Naive B cell (primary cell): ENCODE results near the gene KLHDC9. TPM values are rescaled to one million over a fixed set of nuclear protein-coding genes. Genes with fewer than 3 reads are reported as not detected.

Experiments used
- ATAC-seq, 2 donors: fragments of 150-1000 bp; cut with Tn5 transposase; 2 replicates each; pipeline ENCODE4 v1.10.0; 2021; ENCODE audit warnings: low read depth in 2 of 2, mild to moderate bottlenecking in 2 of 2, moderate library complexity in 2 of 2
- DNase-seq: peaks from one replicate; pipeline ENCODE4 v3.0.0; 2022
- H3K27ac Mint-ChIP-seq, 6 donors: one replicate each; pipeline ENCODE4 v1.8.0; 2020 to 2022; ENCODE audit warnings: mild to moderate bottlenecking in 6 of 6, mixed read lengths in 6 of 6, moderate library complexity in 5 of 6, inconsistent platforms in 2 of 6
- H3K27me3 Mint-ChIP-seq, 3 donors: one replicate each; pipeline ENCODE4 v1.8.0; 2021 to 2022; ENCODE audit warnings: mixed read lengths in 3 of 3, mild to moderate bottlenecking in 1 of 3
- H3K36me3 Mint-ChIP-seq, 2 donors: one replicate each; pipeline ENCODE4 v1.8.0; 2020 to 2022; ENCODE audit warnings: mixed read lengths in 2 of 2, inconsistent platforms in 1 of 2, mild to moderate bottlenecking in 1 of 2
- H3K4me1 Mint-ChIP-seq, 3 donors: one replicate each; pipeline ENCODE4 v1.8.0; 2020 to 2022; ENCODE audit warnings: mixed read lengths in 3 of 3, inconsistent platforms in 1 of 3, mild to moderate bottlenecking in 1 of 3, moderate library complexity in 1 of 3
- H3K4me3 Mint-ChIP-seq, 8 donors: one replicate each; pipeline ENCODE4 v1.8.0; 2020 to 2022; ENCODE audit warnings: mild to moderate bottlenecking in 8 of 8, mixed read lengths in 8 of 8, moderate library complexity in 8 of 8, inconsistent platforms in 2 of 8
- H3K9me3 Mint-ChIP-seq, 7 donors: one replicate each; pipeline ENCODE4 v1.8.0; 2020 to 2022; ENCODE audit warnings: mixed read lengths in 7 of 7, mild to moderate bottlenecking in 5 of 7, inconsistent platforms in 2 of 7, moderate library complexity in 1 of 7
- polyA plus RNA-seq, 6 donors: library from polyadenylated mRNA; unstranded; fragments of 300-500 nt; fragmentation: Illumina TruSeq; gene quantifications; one replicate each; pipeline ENCODE4 v1.2.3, GENCODE V29; 2021; ENCODE audit warnings: low read depth in 6 of 6

The KLHDC9 gene
- polyA plus RNA-seq, 6 donors from 2014 or later = 1.3 to 4.4 (median 2.3) TPM; not detected in 1

DNA sequence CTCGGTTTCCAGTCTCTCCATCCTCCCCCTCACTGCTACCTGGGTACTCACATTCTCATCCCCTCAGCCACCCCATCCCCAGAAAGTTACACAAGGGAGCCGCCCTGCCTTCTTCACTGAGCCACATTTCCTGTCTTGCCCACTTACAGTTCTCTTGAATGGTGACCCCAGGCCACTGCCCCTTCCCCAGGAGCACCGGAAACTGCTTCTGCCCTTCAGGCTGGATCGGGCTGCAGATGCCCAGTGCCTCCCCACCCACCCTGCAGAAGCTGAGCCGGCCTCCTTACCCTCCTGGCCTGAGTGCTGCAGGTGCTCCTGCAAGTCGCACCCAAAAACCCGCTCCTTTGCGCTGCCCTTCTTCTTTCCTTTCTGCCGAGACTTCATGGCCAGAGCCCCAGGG, 28.9 kb upstream of the KLHDC9 start:
- DNase-seq (no peak), ATAC-seq (no peak)
- peak overlapping the region; percentile 93 to 99 (median 98) for H3K27ac Mint-ChIP-seq
- peaks cover 54 to 63% (median 62%) of the 10 kb centered on the region in 3 donors for H3K4me1 Mint-ChIP-seq
- peaks cover 0 to 14% of the 10 kb centered on the region in 2 donors for H3K36me3 Mint-ChIP-seq
- H3K4me3 Mint-ChIP-seq = peak overlapping the region; percentile 90 to 100 (median 99)
- no peaks in the 10 kb centered on the region for H3K9me3 Mint-ChIP-seq
- H3K27me3 Mint-ChIP-seq = no peaks in the 10 kb centered on the region

- Mint-ChIP-seq H3K27ac (peak within 1 kb of the TSS; percentile 93 to 99 (median 98)), H3K9me3 (no peaks in the 10 kb centered on the region), H3K36me3 (peaks cover 0 to 13% of the 10 kb centered on the region in 2 donors), H3K27me3 (no peaks in the 10 kb centered on the region), H3K4me1 (peaks cover 48 to 57% (median 56%) of the 10 kb centered on the region in 3 donors), H3K4me3 (peak within 1 kb of the TSS; percentile 90 to 100 (median 99))
- peak; percentile 78 to 82 for ATAC-seq
- peak; percentile 91 for DNase-seq
These were observed 28.4 kb upstream of the KLHDC9 start, which contains the start of gene ARHGAP30 for GRCh38 chr1:161069731-161070270. ARHGAP30 (minus strand) TSS chr1:161069891; CDS start chr1:161069624, 267 bp downstream.

DNA sequence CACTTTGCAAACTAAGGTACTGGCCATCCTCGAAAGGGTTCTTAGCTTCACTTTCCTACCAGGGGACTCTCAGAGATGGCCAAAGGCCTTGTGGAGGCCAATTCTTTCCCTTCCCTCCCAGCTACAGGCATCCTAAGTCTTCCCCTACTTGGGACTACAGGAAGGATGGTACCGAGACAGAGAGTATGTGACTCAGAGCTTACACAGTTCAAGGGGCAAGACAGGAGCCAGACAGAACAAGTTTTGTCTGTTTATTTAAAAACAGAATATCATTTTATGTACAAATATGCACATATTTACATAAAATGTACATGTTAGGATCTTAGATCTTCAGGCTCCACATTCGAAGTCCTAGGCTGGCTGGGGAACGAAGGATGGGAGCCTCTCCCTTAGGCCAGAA, 27.4 kb upstream of the KLHDC9 start:
- Mint-ChIP-seq H3K36me3 (peaks cover 0 to 13% of the 10 kb centered on the region in 2 donors), H3K9me3 (no peaks in the 10 kb centered on the region), H3K4me1 (peaks cover 48 to 54% (median 50%) of the 10 kb centered on the region in 3 donors), H3K4me3 (peak overlapping the region in 3 of 8 donors; percentile 56 to 99 (median 58)), H3K27me3 (no peaks in the 10 kb centered on the region), H3K27ac (peak overlapping the region; percentile 86 to 99 (median 98))
- DNase-seq (no peak), ATAC-seq (no peak)

DNA sequence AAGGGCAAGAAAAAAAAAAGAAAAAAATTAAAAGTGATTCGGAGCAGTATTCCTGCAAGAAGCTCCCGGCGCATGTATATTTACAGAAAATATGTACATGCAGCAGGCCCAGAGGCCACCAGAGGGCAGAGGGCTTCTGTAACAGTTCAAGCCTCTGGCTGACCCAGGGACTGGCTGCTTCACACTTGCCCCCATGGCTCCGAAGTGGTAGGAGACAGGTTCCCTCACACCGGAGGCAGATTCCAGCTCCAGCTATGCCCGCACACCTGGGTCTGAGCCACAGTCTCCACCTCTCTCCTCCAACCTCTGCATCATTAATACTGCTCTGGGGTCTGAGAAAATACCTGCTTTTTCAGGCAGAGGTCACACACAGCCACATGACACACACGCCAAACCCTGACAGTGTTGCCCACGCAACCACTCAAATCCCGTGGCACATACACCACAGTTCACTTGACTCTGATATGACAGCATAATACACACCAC, 26.2 kb upstream of the KLHDC9 start:
- Mint-ChIP-seq H3K27ac (peak overlapping the region; percentile 4 to 93 (median 55)), H3K9me3 (no peaks in the 10 kb centered on the region), H3K36me3 (peaks cover 0 to 9% of the 10 kb centered on the region in 2 donors), H3K4me1 (peaks cover 40 to 48% (median 40%) of the 10 kb centered on the region in 3 donors), H3K27me3 (no peaks in the 10 kb centered on the region), H3K4me3 (peak overlapping the region in 1 of 8 donors; percentile 58)
- peak; percentile 53 for DNase-seq
- ATAC-seq = no peak

DNA sequence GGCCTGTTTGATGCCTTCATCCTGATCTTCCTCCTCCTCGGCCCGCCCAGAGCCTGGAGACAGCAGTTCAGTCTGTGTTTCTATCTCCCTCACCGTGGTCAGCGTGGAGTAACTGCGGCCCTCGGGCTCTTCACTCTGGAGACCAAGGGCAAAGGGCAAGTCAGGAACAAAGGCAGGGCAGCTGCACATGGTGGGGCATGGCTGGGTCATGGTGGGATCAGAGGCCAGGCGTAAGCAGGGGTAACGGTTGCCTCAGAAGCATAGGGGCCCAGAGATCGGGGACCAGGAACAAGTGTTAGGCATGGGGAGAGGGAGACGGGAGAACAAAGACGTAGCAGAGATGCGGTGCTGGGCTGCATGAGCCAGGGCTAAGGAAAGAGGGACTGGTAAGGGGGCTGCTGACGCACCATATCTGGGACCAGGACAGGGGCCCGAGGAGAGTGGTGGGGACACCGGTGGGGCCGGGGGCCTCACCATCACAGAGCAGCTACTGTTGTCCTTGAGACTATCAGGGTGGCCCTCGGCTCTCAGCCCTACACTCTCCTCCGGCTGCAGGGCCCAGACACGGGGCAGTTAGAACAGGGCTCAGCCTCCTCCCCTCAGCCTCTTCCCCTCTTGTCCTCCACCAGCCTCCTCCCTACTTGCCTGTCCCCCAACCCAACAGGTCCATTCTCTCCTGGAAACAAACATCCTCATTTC, 25.3 kb upstream of the KLHDC9 start:
- Mint-ChIP-seq H3K36me3 (no peaks in the 10 kb centered on the region), H3K4me3 (peak overlapping the region in 1 of 8 donors; percentile 61), H3K4me1 (peaks cover 30 to 38% (median 30%) of the 10 kb centered on the region in 3 donors), H3K27ac (peak overlapping the region in 2 of 6 donors; percentile 67 to 88), H3K27me3 (no peaks in the 10 kb centered on the region), H3K9me3 (no peaks in the 10 kb centered on the region)
- DNase-seq = no peak
- ATAC-seq = no peak

DNA sequence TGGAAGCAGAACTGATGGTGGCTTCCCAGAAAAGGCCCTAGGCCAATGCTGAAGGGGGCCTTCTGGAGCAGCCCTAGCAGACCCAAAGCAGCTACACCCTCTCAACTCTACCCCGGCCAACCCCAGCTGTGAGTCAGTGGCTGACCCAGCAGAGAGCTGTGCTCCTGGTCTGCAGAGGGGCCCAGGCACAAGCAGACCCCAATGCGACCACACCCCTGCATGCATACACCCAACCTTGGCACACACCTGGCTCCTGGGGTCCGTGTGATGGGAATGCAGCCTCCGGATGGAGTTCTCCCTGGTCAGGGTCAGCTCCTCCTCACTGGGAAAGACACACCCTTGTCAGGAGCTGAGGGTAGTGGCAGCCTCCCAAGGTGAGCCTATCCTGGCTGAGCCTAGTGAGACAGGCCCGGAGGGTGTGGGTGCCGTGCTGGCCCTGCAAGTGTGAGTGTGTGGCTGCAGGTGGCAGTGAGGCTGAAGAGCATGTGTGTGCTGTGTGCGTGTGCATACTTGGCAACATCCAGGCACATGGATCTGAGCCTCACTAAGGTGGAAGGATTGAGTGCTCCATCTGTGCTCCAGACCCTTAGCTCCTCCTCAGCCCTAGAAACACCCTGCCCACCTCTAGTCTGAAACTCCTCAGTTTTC, 24.6 kb upstream of the KLHDC9 start:
- Mint-ChIP-seq H3K27me3 (no peaks in the 10 kb centered on the region), H3K4me1 (peaks cover 23 to 31% (median 24%) of the 10 kb centered on the region in 3 donors), H3K9me3 (no peaks in the 10 kb centered on the region), H3K4me3 (peak overlapping the region in 1 of 8 donors; percentile 61), H3K27ac (peak overlapping the region in 2 of 6 donors; percentile 67 to 88), H3K36me3 (no peaks in the 10 kb centered on the region)
- no peak for ATAC-seq
- DNase-seq = no peak

GRCh38 chr1:161074676-161075368, 23.3 kb upstream of the KLHDC9 start:
- ATAC-seq (no peak), DNase-seq (no peak)
- peaks cover 15 to 19% (median 17%) of the 10 kb centered on the region in 3 donors for H3K4me1 Mint-ChIP-seq
- H3K27ac Mint-ChIP-seq = peak overlapping the region in 1 of 6 donors; percentile 39
- no peaks in the 10 kb centered on the region for H3K27me3 Mint-ChIP-seq
- H3K4me3 Mint-ChIP-seq = no peak overlapping the region
- no peaks in the 10 kb centered on the region for H3K9me3 Mint-ChIP-seq
- H3K36me3 Mint-ChIP-seq = no peaks in the 10 kb centered on the region

- Mint-ChIP-seq H3K27me3 (no peaks in the 10 kb centered on the region), H3K9me3 (no peaks in the 10 kb centered on the region), H3K27ac (no peak overlapping the region), H3K4me1 (peaks cover 7 to 9% (median 7%) of the 10 kb centered on the region in 3 donors), H3K4me3 (no peak overlapping the region), H3K36me3 (no peaks in the 10 kb centered on the region)
- ATAC-seq = no peak
- DNase-seq = no peak
These were observed 21.8 kb upstream of the KLHDC9 start for GRCh38 chr1:161076410-161076809.

DNA sequence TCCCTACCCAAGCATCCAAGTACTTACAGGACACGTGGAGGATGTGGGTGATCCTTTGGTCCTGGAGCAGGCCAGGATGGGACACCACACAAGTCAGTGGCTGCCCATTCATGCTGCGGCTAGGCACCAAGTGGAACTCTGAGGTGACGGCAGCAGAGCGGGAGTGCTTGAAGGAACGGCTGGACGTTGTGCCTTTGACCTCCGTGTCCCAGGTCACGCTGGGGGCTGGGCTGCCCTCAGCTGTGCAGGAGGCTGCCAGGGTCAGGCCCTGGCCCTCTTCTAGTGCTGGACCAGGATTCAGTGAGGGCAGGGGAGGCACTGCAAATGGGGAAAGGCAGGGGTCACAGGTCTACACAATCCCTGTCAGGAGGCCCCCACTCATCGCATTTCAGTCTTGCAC, 20.7 kb upstream of the KLHDC9 start:
- Mint-ChIP-seq H3K4me1 (peaks cover 0 to under 1% (median 0%) of the 10 kb centered on the region in 3 donors), H3K27ac (no peak overlapping the region), H3K9me3 (no peaks in the 10 kb centered on the region), H3K27me3 (no peaks in the 10 kb centered on the region), H3K36me3 (no peaks in the 10 kb centered on the region), H3K4me3 (no peak overlapping the region)
- DNase-seq = no peak
- ATAC-seq = no peak

- Mint-ChIP-seq H3K4me3 (no peak overlapping the region), H3K27me3 (peaks cover 0 to 5% (median 0%) of the 10 kb centered on the region in 3 donors), H3K36me3 (no peaks in the 10 kb centered on the region), H3K9me3 (no peaks in the 10 kb centered on the region), H3K4me1 (no peaks in the 10 kb centered on the region), H3K27ac (peak overlapping the region in 1 of 6 donors; percentile 49)
- DNase-seq = no peak
- no peak for ATAC-seq
These were observed 18.6 kb upstream of the KLHDC9 start for GRCh38 chr1:161079436-161080110.

DNA sequence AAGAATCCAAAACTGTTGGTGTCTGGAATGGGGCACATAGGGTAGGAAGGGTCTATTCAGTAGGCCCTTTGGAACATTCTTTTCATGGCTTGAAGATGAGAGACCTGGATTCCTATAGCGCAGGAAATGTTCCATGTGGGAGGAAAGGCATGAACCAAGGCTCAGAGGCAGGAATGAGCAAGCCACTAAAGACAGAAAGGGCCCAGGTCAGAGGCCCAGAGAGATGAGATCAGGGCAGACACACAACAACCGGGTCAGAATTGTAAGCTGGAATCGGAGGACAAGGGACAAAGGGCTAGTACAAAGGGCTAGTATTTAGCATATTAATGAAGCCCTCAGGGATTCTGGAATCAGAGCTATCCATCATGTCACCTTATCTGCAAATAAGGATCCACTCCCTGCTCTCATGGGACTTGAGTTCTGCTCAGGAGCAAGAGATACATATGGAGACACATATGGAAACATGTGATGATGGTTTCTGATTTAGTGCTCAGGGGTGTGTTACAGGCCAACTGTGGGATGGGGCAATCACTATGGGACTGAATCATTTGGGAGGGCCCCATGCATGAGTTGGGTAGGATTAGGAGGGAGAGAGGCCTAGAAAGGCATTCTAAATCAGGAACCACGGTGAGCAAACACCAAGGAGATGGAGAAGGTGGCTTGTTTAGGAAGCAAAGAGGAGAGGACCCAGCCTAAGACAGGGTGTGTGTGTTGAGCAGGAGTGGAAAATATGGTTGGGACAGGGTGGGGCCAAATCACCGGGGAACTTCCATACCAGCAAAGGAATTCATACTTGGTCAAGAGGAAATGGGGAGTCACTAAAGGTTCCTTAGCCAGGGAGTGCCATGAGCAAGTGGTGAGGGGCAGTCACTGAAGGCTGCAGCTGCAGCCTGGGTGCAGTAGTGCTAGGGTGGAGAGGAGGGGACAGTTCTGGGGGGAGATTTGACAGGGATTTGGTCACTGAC, 17.4 kb upstream of the KLHDC9 start:
- Mint-ChIP-seq H3K9me3 (no peaks in the 10 kb centered on the region), H3K27me3 (peaks cover 0 to 5% (median 3%) of the 10 kb centered on the region in 3 donors), H3K4me3 (no peak overlapping the region), H3K36me3 (no peaks in the 10 kb centered on the region), H3K4me1 (no peaks in the 10 kb centered on the region), H3K27ac (peak overlapping the region in 1 of 6 donors; percentile 74)
- DNase-seq (no peak), ATAC-seq (no peak)

DNA sequence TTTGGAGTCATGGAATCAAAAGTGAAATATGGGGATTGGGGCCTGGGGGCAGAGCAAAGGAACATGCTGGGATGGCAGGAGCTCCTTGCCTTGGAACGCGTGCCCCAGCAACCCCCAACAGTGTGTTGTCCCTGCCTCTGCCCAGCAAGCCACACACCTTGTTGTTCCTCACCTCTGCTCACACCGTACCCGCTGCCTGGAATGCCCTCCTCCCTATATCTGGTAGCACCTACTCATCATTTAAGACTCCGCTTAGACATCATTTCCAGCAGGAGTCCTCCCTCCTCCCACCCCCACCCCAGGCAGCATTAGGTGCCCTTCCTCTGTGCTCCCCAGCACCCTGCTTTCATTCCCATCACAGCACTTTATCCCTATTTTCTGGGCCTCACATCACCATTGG, 16.6 kb upstream of the KLHDC9 start:
- Mint-ChIP-seq H3K4me1 (no peaks in the 10 kb centered on the region), H3K36me3 (no peaks in the 10 kb centered on the region), H3K9me3 (no peaks in the 10 kb centered on the region), H3K27ac (peak overlapping the region in 2 of 6 donors; percentile 47 to 74), H3K4me3 (no peak overlapping the region), H3K27me3 (peaks cover 0 to 9% (median 5%) of the 10 kb centered on the region in 3 donors)
- DNase-seq (no peak), ATAC-seq (no peak)
